ENCODE results near the gene NT5M.

NT5M gene

DNA sequence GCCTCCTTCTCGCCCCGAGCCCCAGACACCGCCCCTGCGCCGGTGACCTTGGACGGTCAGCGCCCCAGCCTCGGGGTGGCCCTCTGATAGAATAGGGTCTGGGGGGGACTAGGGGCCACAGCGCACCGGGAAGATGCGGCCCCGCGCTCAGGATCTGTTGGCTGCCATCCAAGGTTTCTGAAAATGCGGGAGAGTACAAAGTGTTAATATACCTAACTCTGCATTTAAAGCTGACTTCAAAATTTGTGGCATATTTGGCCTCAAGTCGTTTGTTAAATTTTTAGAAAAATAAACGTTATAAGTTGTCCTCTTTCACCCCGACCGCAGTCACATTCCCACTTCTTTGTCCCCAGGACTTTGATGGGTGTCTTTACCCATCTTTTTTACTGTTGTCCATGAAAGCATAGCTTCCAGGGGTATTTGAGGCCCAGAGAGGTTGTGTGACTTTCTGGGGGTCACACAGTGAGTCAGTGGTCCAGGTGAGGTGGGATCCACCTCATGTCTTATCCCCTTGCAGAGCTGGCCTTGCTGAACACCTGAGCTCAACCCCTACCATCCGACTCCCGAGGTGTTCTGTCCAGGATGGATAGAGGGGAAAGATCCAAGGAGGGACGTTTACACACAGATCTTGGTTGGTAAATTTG is 796 bp downstream of the NT5M start:
- DNase-seq: no peak

DNA sequence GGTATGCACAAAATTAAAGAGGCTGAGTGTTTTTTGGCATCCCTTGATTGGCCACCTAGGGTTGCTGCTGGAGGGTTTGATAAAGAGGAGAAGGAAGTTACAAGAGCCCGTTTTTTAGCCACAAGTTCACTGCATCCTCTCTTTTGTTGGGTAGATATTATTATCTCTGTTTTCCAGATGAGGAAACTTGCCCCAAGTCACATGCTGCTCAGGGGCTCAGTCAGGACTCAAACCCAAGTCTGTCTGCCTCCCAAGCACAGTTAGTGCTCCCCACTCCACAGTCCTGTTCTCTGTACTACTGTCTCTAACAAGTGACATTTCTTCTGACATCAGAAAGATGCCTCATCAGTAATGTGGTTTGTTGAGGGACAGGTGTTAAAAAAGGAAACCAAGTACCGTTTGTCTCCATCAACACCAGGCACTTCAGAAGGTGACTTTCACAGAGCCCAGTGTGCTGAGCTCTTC is 1.4 kb downstream of the NT5M start:
- peak; percentile 20 for DNase-seq

DNA sequence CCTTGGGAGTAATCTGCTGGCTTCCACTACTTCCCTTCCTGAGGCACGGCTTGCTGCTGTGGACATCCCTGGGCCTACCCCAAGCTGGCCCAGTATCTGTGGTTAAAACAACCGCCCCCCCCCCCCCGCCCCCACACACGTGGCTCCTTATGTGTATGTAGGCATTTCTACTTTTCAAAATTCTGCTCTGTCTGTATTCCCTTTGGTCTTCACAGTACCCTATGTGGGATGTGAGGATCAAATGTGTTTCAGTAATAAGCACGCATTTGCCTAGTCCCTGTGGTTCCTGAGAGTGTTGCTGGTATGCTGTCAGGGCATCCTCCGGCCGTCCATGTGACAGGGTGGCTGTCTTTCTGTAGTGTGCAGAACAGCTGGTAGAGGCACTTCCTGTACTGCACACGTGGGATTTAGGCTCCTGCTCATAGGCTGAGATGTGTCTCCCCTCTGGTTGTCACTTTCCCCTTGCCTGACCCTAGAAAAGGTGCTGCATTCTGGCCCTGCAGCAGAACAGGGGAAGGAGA is 2.2 kb downstream of the NT5M start:
- DNase-seq: peak; percentile 72

DNA sequence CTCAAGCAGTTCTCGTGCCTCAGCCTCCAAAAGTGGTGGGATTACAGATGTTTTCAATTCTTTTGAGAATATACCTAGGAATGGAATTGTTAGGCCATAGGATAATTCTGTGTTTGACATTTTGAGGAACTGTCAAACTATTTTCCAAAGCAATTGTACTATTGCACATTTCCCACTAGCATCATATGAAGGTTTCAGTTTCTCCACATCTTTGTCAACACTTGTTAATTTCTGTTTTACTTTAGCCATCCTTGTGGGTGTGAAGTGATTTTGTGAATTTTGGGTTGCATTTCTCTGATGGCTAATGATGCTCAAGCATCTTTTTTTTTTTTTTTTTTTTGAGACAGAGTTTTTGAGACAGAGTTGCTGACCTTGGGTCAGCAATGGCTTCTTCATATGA is 6.2 kb downstream of the NT5M start:
- DNase-seq: no peak

DNA sequence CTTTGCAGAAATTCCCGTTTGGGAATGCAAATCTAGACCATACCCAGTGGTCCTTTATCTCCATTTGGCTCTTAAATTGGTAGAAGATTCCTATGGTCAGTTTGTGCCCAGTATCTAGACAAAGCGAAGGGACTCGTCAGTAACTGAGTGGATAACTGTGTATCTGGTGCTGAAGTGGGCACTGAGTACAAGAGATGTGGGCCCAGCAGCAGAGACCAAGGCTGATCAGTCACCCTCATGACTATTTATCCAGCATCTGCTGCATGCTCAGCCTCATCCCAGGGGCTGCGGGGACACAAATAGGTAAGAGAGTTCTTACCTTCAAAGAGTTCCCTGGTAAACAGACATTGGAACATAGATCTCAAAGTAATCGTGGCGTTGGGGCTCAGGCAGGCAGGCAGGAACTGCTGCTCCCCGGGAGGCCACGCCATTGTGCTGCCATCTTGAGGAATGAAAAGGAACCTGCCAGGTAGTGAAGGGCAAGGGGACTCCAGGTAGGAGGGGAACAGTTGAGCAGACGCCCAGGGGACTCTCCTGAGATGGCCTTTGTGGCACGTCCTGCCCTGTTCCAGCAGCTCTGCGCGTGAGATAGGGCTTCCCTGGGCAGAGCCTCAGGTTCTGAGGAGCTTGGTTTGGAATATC is 10.3 kb downstream of the NT5M start:
- DNase-seq: peak; percentile 62

DNA sequence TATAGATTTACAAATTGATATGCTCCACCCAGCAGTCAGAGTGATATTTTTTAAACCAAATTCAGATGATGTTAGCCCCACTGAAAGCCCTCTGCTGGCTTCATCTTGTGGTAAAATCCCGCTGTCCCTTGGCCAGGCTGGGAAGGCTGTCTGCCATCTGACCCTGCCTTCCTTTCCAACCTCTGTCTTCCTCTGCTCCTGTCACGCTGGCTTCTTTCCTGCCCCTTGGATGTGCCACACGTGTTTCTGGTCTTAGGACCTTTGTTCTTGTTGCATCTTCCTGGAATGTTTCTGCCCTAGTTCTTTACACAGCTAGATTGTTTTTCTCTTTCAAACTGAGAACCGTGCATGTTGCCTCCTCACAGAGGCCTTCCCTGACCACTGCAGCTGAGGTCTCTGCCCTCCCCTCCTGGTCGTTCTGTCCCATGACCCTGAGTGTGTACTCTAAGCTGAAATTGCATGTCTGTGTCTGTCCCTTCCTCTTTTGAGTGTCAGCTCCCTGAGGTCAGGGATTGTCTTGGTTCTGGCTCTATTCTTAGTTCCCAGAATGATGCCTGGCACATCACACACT is 11.4 kb downstream of the NT5M start:
- no peak for DNase-seq

DNA sequence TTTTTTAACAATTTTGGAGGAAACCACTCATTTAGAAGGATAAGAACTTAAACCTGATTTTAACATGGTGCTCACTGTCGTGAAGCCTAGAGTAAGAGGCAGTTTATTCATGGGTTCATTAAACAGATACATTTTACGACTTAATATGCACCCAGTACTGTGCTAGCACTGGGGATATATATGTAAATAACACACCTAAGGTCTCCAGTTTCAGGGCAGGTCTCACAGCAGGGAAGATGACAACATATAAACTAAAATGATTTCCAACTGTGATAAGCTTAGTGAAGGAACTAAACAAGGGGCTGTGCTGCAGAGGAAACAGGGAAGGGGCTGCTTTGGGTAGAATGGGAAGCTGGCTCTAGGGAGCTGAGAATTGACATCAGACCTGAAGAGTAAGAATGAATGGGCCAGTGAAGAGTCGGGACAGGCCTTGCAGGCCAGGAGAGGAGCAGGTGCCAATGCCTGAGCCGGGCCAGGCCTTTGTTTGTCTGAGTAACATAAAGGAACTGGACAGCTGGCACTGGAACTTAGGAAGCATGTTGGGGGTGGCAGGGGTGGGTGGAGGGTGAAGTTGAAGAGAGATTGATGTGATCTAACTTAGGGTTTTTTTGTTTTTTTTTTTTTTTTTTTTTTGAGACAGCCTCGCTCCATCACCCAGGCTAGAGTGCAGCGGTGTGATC is 12.1 kb downstream of the NT5M start:
- DNase-seq: no peak

DNA sequence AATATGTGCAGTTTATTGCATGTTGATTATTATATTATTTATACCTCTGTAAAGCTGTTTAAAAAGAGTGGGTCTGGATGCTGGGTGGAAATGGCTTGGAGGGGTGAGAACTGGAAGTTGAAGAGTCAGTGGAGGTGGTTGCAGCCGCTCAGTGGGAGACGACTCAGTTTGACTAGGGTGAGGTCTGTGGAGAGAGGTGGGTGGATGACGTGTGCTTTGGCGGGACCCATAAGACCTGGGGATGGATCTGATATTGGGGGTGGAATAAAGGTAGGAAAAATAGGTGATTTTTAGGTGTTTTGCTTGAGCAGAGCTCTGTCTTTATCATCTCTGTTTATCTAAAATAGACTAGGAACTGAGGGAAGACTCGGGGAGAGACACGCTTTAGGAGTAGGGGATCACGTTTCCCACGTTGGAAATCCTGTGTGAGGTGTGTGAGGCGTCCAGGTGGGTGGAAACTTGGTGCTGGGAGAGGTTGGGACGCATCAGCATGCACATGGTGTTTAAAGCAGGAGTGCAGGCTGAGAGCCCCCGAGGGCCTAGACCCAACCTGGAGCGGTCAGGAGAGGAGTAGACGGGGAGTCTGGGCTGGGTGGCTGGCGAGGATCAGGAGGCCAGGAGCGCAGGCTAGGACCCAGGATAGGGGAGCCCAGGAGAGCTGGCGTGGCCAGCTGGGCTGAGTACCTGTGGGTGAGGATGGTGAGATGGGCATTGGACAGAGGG is 17.2 kb downstream of the NT5M start:
- DNase-seq: no peak

DNA sequence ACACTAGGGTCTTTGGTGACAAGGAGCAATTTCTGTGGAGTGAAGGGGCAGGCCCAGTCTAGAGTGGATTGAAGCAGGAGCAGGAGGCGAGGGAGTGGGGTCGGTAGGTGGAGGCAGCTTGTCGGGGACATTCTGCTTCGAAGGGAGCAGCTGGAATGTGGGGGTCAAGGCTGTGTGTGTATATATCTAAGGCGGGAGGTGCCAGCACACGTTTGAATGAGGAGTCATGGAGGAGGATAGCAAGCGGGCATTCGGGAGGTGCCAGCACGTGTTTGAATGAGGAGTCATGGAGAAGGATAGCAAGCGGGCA is 17.7 kb downstream of the NT5M start:
- DNase-seq: no peak

DNA sequence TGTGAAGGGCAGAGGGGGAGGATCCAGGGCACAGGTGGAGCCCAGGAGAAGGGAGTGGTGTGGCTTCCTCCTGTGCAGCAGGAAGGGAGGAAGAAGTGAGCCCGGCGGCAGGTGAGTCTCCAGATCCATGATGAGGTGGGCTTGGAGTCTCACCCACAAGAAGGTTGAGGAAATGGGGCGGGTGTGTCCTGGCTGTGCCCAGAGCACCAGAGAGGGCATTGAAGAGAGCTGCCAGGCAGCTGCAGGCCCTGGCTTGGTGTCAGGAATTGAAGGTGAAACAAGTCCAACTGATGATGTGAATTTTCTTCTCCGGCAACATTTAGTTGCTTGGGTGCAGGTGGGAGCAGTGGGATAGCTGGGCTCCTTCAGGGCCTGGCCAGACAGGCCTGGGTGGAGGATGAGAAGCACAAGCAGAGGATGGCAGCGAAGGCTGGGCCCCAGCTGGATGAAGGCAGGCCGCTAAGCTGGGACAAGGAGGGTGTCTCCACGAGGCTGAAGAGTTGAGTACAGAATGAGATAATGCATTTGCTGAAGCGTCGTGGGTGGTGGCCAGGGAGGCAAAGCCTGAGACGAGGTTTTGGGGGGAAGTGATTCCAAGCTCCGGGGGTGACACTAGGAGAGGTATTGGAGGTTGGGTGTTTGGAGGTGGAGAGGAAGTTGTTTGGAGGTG is 18.3 kb downstream of the NT5M start:
- no peak for DNase-seq

DNA sequence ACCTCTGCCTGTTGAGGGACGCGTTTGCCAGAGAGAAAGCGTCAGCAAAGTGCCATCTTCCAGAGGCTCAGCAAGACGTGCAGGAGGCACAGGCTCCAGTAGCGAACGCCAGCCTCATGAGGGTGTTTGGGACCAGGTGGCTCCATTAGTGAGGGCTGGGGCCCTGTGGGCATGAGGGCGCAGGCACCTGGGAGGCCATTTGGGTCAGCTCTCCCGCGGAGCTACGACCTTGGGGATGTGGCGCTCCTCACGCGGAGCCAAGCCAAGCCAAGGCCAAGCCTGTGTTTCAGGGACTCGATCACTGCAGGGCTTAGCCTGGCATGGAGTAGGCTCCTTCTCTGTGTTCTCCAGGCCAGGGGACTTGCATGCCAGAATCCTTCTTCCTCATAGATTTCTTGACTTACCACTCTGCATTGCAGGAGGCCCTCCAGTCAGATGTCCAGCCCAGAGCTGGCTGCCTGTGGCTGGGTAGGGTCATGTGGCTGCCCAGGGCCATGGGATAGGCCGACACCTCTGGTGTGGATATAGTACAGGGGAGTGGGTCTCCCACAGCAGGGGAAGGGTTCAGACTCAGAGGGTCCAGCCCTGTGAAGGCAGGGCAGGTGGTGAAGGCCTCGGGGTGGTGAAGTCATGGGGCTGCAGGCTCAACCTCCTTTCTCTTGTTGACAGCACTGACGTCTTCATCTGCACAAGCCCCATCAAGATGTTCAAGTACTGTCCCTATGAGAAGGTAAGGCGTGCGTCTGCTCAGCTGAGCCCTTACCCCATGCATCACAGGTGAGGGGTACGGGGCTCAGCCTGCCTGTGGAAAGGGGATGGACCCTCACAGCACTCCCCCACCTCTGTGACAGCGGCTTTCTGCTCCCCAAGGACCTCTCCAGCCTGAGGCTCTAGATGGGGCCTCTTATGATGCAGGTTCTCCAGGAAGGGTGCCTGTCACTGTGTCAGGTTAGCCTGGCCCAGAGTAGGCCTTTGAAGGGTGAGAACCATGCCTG is 19.6 kb downstream of the NT5M start:
- DNase-seq: no peak

DNA sequence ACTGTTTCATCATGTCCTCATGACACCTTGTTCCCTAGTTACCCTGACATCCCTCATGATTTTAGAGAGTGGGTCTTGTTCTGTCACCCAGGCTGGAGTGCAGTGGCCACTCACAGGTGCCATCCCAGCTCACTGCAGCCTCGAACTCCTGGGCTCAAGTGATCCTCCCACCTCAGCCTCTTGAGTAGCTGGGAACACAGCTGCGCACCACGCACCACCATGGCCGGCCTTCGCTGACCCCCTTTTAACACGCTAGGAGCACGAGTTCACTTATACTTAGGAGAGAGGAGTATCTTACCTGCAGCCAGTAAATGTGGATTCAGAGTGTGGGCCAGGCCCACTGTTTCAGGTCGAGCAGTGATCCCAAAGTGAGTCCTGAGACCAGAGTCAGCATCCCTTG is 21.4 kb downstream of the NT5M start:
- DNase-seq: no peak

DNA sequence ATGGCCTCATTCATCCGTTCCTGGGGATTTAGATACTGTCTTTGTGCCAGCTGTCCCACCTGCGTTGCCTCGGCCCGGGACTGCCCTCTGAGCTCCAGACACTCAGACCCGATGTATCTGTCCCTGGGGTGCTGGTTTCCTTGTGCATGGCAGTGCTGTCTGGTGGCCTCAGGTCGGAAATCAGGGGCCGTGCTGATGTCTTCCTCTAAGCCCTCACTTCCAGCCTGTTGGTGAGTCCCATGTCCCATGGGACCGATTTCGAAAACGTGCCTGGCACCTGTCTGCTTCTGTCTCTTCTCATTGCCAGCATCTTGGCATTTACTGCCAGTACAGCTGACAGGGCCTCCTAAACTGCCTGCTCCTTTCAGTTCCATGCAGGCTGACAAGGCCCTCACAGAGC is 22.1 kb downstream of the NT5M start:
- no peak for DNase-seq

DNA sequence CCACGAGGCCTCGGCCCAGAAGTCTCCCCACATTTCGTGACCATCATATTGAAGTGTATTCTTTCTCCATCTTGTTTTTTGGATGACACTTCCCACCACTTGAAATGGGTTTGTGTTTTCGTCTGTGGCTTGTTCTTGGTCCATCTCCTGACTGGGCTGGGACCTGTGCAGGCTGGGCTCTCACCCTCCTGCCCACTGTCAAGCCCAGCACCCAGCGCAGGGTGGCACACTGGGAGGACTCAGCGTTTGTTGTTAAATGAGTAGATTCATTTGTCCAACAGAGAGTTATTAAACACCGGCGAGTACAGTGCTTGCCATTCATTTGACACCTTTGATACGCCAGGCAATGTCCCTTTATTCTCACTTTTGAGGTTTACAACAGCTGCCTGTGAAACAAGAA is 22.6 kb downstream of the NT5M start:
- DNase-seq: no peak

DNA sequence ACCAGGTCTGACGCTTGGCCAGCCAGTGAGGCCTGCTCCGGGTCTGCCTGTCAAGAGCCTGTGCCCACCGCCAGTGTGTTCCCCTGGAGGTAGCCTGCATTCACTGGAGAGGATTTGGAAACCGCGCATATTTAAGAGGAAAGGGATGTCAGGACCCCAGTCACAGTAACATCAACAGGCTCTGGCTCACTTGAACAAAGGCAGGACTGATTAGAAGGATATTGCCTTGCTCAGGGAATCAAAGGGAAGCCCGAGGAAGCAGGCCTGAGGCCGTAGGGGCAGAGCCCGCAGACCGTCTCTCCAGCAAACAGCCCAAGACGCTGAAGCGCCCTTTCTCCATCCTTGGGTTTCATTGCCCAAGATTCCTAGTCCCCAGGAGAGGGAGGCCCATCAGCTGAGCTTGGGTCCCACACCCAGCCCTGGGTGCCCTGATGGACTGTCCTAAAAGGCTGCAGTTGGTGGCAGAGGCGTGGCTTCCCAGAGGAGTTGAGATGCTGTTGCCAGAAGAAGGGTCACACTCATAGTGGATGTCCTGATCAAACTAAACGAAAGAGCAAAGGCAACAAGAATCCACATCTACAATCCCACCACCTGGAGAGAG is 23.2 kb downstream of the NT5M start:
- no peak for DNase-seq

DNA sequence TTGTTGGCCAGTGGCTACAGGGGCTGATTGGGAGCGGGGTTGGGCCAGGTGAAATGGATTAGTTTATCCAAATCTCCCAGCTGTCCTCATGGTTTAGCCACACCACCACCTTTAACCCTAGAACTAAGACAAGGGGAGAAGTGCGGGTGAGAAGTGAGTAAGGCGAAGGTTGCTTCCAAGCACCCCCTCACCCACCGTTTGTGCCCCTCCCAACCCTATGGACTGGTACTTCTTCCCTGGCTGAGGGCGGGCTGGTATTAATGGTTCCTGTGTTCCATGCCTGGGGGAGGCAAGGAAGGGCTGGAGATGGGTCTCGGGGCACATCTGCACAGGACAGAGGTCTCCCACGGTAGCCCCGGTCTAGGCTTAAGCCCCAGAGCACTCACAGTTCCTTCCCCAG is 25.1 kb downstream of the NT5M start:
- DNase-seq: no peak

DNA sequence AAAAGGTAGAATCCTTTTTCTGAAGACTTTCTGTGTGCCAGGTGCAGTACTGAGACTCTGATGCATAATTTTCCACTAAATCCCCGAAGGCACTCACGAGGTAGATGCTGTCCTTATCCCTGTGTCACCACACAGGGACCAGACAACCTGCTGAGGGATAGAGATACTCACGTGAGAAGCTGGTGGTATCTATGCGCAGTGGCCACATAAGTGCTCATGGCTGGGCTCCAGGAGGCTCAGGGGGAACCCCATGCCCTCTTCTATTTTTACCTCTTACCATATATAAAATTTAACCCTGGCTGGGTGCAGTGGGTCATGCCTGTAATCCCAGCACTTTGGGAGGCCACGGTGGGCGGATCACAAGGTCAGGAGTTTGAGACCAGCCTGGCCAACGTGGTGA is 38.3 kb downstream of the NT5M start:
- DNase-seq: no peak

DNA sequence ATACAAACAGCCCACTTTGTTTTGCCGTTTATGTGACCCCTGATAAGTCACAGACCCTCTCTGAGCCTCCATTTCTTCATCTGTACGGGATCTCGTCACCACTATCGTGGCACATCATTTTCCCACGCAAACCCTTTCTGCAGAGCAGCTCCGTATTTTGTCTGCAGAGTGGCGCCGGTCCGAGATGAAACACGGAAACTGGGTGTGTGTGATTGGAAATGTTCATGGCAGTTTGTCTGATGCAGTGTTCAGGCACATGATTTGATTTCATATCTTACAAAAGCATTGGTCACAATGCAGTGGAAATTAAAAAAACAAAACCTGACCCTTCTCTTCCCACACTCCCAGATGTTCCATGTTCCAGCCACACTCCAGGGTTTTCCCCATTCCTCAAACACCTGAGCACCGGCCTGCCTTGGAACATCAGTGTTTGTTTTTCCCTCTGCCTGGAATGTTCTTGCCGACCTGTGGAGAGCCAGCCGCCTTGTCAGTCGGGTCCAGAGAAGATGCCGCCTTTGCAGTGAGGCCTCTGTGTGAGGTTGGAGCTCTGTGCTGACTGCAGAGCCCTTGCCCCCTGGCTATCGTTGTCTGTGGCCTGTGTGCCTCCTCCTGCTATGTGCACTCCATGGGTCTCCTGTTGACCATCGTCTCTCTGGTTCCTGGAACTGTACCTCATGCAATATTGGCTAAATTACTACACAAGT is 39.2 kb downstream of the NT5M start:
- no peak for DNase-seq

DNA sequence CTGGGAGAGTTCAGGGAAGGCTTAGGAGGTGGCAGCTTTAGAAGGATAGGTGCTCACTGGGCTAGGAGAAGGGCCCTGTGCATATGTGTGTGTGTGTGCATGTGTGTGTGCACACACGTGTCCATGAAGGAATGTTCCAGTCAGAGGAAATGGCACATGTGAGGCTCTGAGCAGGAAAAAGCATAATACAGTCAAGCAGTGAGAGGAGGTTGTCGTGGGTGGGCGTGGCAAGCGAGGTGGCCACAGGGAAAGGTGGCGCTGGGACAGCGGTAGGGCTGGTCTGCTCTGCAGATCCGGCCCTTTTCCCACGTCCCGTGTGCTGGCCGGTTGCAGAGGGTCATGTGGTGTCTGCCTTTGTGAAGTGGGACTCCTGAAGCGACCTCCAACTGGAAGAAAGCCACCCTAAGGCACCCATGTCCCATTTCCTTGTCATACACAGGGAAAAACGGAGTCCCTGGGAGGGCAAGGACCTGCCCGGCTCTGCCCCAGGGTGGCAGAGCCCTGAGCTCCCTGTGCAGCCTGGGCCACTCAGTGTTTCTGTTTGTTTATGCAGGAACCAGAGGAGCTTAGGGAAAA is 40.1 kb downstream of the NT5M start:
- no peak for DNase-seq

DNA sequence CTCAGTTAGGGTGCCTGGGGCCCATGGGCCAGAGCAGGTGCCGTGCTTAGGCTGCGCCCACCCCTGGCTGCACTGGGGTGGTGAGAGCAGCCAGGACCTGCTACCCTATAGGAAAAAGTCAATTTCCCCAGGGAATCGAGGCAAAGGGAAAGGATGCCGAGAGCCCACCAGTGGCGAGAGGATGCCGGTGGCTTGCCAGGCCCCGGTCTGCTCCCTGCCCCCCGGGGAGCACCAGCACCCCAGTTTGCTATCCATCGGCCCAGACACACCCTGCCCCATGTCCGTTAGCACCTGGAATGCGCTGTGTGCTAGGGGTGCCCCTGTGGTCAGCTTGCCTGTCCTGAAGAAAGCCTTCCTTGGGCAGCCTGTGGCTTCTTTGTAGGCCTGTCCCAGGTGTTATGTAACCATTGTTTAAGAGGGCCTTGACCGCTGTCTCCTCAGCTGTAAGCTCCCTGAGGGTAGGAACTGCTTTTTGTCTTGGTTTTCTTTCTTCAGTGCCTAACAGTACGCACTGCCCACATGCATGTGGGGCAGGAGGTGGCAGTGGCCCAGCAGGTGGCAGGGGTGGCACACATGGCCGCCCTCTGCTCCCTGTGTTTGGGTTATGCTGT is 40.8 kb downstream of the NT5M start:
- no peak for DNase-seq

Data from RPMI8226 (cell line).